Hepatocyte (in vitro differentiated cells): ENCODE measurements around the gene DLG2. TPM values are rescaled to one million over a fixed set of nuclear protein-coding genes. Genes with fewer than 3 reads are reported as not detected.

ENCODE experiments used
- DNase-seq: peaks from one replicate; pipeline ENCODE4 v3.0.0-alpha.2; 2016; ENCODE audit warnings: low spot score
- H2AFZ ChIP-seq: fragments of 200-600 bp; sonication (generic); 2 replicates; pipeline ENCODE4 v1.6.0; 2016; ENCODE audit warnings: antibody characterized with exemption, mild to moderate bottlenecking
- H3K27ac ChIP-seq: fragments of 200-600 bp; sonication (generic); 2 replicates; pipeline ENCODE4 v1.5.1; 2016; ENCODE audit warnings: mild to moderate bottlenecking
- H3K27me3 ChIP-seq: fragments of 200-600 bp; sonication (generic); 2 replicates; pipeline ENCODE4 v1.6.1; 2016
- H3K36me3 ChIP-seq: fragments of 200-600 bp; sonication (generic); replicated peaks from 2 replicates; pipeline ENCODE4 v1.5.1; 2016; ENCODE audit warnings: low read depth; ENCODE audit not compliant: insufficient read depth
- H3K4me1 ChIP-seq: fragments of 200-600 bp; sonication (generic); 2 replicates; pipeline ENCODE4 v1.5.1; 2016; ENCODE audit warnings: mild to moderate bottlenecking, moderate library complexity; ENCODE audit not compliant: insufficient read depth
- H3K4me2 ChIP-seq: fragments of 200-600 bp; sonication (generic); 2 replicates; pipeline ENCODE4 v1.6.0; 2016
- H3K4me3 ChIP-seq: fragments of 200-600 bp; sonication (generic); 2 replicates; pipeline ENCODE4 v1.5.1; 2016; ENCODE audit warnings: mild to moderate bottlenecking
- H3K79me2 ChIP-seq: fragments of 200-600 bp; sonication (generic); 2 replicates; pipeline ENCODE4 v1.6.0; 2017; ENCODE audit warnings: mild to moderate bottlenecking
- H3K9me2 ChIP-seq: fragments of 200-600 bp; sonication (generic); replicated peaks from 2 replicates; pipeline ENCODE4 v1.6.0; 2017; ENCODE audit warnings: mild to moderate bottlenecking; ENCODE audit not compliant: insufficient read depth
- H3K9me3 ChIP-seq: fragments of 200-600 bp; sonication (generic); 2 replicates; pipeline ENCODE4 v1.5.1; 2016; ENCODE audit warnings: low read depth, mild to moderate bottlenecking
- H4K20me1 ChIP-seq: fragments of 200-600 bp; sonication (generic); 2 replicates; pipeline ENCODE4 v1.6.0; 2016; ENCODE audit warnings: mild to moderate bottlenecking; ENCODE audit not compliant: insufficient read depth, poor library complexity, severe bottlenecking
- EZH2 ChIP-seq: fragments of 200-600 bp; sonication (generic); IDR thresholded peaks from 2 replicates; pipeline ENCODE4 v1.6.1; 2016; ENCODE audit warnings: antibody characterized with exemption, mild to moderate bottlenecking, borderline replicate concordance
- EZH2phosphoT487 ChIP-seq: fragments of 200-600 bp; sonication (generic); IDR thresholded peaks from one replicate; pipeline ENCODE4 v1.6.1; 2018; ENCODE audit warnings: antibody characterized with exemption, mild to moderate bottlenecking, low read depth, moderate library complexity; ENCODE audit not compliant: unreplicated experiment, severe bottlenecking
- WGBS: methylation state at CpG from one replicate; pipeline ENCODE4 v1.1.6; 2016; ENCODE audit warnings: low lambda C conversion rate; ENCODE audit errors: missing lambda C conversion rate; 5-methylcytosine and 5-hydroxymethylcytosine counted together
- polyA plus RNA-seq: library from polyadenylated mRNA; unstranded; fragments of >200 nt; fragmentation: Nextera tagmentation; extraction: Ambion mirVana; gene quantifications from 2 replicates; pipeline ENCODE4 v1.2.1, GENCODE V29; 2016
- total RNA-seq: library from RNA; depleted of rRNA; stranded (reverse); fragments of >200 nt; gene quantifications from 2 replicates; pipeline ENCODE4 v1.2.3, GENCODE V29; 2014
- TF ChIP-seq, protein P1 (sequence below): fragments of 200-600 bp; sonication (generic); IDR thresholded peaks from 2 replicates; pipeline ENCODE4 v1.5.1; 2016; ENCODE audit warnings: antibody characterized with exemption, mild to moderate bottlenecking; ENCODE audit not compliant: poor library complexity

The DLG2 gene
- total and polyA plus RNA-seq, 2 experiments from 2014 or later = 2.6 to 6.8 TPM

DNA sequence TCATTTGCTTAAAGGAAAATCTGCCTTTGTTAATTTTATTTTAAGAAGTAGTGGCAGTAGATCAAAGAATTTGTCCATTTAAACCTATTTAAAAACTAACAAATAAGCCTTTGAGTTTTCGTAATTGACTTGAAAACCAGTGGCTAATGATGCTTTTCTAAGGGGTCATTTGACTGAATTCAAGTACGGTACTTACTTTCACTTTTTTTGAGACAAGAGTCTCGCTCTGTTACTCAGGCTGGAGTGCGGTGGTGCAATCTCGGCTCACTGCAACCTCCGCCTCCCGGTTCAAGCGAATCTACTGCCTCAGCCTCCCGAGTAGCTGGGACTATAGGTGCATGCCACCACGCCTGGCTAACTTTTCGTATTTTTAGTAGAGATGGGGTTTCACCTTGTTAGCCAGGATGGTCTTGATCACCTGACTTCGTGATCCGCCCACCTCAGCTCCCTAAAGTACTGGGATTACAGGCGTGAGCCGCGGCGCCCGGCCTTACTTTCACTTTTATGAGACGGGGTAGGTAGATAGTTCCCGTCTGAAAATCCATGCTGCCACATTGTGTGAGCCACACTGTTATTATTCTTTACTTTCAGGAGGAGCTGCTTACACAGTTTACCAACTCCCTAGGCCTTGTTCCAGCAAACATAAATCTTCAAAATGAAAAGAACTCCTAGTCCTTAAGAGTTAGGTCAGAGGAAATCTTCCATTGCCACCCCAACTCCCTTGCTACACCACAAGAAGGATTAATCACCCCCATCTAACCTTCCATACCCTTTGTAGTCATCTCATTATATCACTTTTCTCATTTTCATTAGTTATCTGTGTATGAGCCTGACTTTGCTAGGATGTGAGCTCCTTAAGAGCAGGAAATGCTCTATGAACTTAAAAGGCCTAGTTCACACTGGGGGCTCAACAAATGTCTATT lies 1414.4 kb downstream of the DLG2 start:
- Histone ChIP-seq H4K20me1 (no peaks in the 10 kb centered on the region), H2AFZ (no peak overlapping the region), H3K27me3 (no peaks in the 10 kb centered on the region), H3K4me3 (no peak overlapping the region), H3K9me2 (no peaks in the 10 kb centered on the region), H3K36me3 (no peaks in the 10 kb centered on the region), H3K79me2 (no peaks in the 10 kb centered on the region), H3K27ac (no peak overlapping the region), H3K4me2 (no peak overlapping the region), H3K4me1 (no peaks in the 10 kb centered on the region), H3K9me3 (no peaks in the 10 kb centered on the region)
- WGBS = 95% methylated on average over 20 of the region's 20 CpGs
- DNase-seq = no peak
- no peak for TF ChIP-seq EZH2
- no peak for TF ChIP-seq EZH2phosphoT487
- TF ChIP-seq, protein P1, sequence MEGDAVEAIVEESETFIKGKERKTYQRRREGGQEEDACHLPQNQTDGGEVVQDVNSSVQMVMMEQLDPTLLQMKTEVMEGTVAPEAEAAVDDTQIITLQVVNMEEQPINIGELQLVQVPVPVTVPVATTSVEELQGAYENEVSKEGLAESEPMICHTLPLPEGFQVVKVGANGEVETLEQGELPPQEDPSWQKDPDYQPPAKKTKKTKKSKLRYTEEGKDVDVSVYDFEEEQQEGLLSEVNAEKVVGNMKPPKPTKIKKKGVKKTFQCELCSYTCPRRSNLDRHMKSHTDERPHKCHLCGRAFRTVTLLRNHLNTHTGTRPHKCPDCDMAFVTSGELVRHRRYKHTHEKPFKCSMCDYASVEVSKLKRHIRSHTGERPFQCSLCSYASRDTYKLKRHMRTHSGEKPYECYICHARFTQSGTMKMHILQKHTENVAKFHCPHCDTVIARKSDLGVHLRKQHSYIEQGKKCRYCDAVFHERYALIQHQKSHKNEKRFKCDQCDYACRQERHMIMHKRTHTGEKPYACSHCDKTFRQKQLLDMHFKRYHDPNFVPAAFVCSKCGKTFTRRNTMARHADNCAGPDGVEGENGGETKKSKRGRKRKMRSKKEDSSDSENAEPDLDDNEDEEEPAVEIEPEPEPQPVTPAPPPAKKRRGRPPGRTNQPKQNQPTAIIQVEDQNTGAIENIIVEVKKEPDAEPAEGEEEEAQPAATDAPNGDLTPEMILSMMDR = no peak

DNA sequence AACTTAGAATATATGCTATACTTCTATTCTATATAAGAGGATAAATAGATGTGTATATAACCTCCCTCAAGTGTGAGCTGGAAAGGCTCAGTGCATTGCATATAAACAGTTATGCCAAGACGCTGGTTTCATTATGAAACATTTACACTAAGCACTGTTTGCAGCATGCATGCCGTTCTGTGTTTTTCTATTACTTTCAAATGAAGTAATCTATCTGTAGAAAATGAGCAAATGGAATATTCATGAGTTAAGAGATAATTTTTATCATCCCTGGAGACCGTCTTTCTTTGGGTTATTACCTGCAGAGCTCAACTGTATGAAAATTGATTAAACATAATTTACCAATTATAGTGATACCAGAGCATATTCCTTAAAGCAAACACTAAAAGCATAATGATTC lies 1415.2 kb downstream of the DLG2 start:
- 81% methylated on average over 3 of the region's 3 CpGs for WGBS
- no peaks in the 10 kb centered on the region for H3K79me2 ChIP-seq

DNA sequence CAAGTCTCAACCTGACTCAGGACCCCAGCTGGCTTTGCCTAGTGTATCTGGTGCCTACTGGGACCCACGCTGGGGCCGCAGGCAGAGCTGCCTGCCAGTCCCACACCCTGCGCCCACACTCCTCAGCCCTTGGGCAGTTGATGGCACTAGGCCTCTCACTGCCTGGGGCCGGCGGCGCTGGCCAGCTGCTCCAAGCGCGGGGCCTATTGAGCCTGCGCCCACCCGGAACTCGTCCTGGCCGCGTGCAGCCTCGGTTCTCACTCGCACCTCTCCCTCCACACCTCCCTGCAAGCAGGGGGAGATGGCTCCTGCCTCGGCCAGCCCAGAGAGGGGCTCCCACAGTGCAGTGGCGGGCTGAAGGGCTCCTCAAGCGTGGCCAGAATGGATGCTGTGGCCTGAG lies 1432.4 kb downstream of the DLG2 start:
- Histone ChIP-seq H3K4me1 (no peaks in the 10 kb centered on the region), H4K20me1 (no peaks in the 10 kb centered on the region), H2AFZ (no peak overlapping the region), H3K79me2 (no peaks in the 10 kb centered on the region), H3K4me2 (no peak overlapping the region), H3K9me3 (no peaks in the 10 kb centered on the region), H3K4me3 (no peak overlapping the region), H3K36me3 (no peaks in the 10 kb centered on the region), H3K27ac (no peak overlapping the region), H3K9me2 (no peaks in the 10 kb centered on the region), H3K27me3 (no peaks in the 10 kb centered on the region)
- TF ChIP-seq EZH2phosphoT487 (no peak), EZH2 (no peak)
- TF ChIP-seq, protein P1 = no peak
- DNase-seq = no peak
- WGBS = 97% methylated on average over 18 of the region's 18 CpGs

More for the DNA sequence above, 1415.2 kb downstream of the DLG2 start:
- TF ChIP-seq EZH2 (no peak), EZH2phosphoT487 (no peak)
- TF ChIP-seq, protein P1 = no peak
- no peak overlapping the region for H3K4me3 ChIP-seq
- no peak overlapping the region for H3K27ac ChIP-seq
- no peaks in the 10 kb centered on the region for H4K20me1 ChIP-seq
- no peaks in the 10 kb centered on the region for H3K36me3 ChIP-seq
- no peaks in the 10 kb centered on the region for H3K9me2 ChIP-seq
- no peak for DNase-seq
- no peaks in the 10 kb centered on the region for H3K9me3 ChIP-seq
- H2AFZ ChIP-seq = no peak overlapping the region
- no peaks in the 10 kb centered on the region for H3K27me3 ChIP-seq
- no peak overlapping the region for H3K4me2 ChIP-seq
- no peaks in the 10 kb centered on the region for H3K4me1 ChIP-seq
